GM18519 (cell line): Measurements from ENCODE around the gene C4orf33.
"Not testable (repeated sequence)": the region's sequence is repeated elsewhere in the genome, so short reads cannot be mapped to it uniquely, and the experiment has no call there.

ENCODE experiments used
- ATAC-seq: cut with Tn5 transposase; IDR thresholded peaks from one replicate; pipeline ENCODE4 v1.9.1; 2021; ENCODE audit warnings: mild to moderate bottlenecking, moderate library complexity; ENCODE audit not compliant: unreplicated experiment, low FRiP score

The C4orf33 gene, protein sequence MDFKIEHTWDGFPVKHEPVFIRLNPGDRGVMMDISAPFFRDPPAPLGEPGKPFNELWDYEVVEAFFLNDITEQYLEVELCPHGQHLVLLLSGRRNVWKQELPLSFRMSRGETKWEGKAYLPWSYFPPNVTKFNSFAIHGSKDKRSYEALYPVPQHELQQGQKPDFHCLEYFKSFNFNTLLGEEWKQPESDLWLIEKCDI

GRCh38 chr4:129095811-129096454, at the start of gene C4orf33:
Gene C4orf33, plus strand, starts transcription at chr4:129096152. Its CDS starts 6,459 bp downstream, at chr4:129102611.
- peak; percentile 36 for ATAC-seq

DNA sequence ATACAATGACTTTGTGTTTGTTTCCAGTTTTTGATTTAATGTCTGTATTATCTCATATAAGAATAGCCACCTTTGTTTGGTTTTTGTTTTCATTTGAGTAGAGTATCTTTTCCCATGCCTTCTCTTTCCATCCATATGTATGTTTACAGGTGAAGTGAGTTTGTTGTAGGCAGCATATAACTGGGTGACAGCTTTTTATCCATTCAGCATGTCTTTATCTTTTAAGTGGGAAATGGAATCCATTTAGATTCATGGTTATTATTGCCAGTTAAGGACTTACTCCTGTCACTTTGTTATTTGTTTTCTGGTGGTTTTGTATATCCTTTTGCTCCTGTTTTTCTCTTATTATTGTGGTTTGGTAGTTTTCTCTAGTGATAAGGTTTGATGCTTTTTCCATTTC, 36.9 kb upstream of the C4orf33 start:
- no peak for ATAC-seq

DNA sequence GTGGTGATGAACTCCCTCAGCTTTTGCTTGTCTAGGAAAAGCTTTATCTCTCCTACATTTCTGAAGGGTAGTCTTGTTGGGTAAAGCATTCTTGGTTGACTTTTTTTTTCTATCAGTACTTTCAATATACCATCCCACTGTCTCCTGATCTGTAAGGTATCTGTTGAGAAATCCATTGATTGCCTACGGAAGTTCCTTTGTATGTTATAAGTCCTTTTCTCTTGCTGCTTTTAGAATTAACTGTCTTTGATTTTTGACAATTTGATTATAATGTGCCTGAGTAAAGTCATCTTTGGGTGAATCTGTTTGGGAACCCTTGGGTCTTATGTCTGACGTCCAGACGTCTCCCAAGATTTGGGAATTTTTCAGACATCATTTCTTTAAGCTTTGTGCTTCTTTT, 33.4 kb upstream of the C4orf33 start:
- no peak for ATAC-seq

- no peak for ATAC-seq
These were observed 32.3 kb upstream of the C4orf33 start for GRCh38 chr4:129063640-129064039.

GRCh38 chr4:129064717-129065116, 31.2 kb upstream of the C4orf33 start:
- ATAC-seq = no peak

DNA sequence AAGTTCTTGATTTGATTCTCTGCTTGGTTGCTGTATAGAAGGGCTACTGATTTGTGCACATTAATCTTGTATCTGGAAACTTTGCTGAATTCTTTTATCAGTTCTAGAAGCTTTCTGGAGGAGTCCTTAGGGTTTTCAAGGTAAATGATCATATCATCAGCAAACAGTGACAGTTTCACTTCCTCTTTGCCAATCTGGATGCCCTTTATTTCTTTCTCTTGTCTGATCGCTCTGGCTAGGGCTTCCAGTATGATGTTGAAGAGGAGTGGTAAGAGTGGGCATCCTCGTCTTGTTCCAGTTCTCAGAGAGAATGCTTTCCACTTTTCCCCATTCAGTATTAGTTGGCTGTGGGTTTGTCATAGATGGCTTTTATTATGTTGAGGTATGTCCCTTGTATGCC, 26.4 kb upstream of the C4orf33 start:
- ATAC-seq = not testable (repeated sequence)

- ATAC-seq = no peak
These were observed 18.6 kb upstream of the C4orf33 start for GRCh38 chr4:129077326-129077725.

GRCh38 chr4:129080129-129080528, 15.8 kb upstream of the C4orf33 start:
- ATAC-seq = no peak

- ATAC-seq = no peak
These were observed 13.7 kb upstream of the C4orf33 start for GRCh38 chr4:129082302-129082701.

DNA sequence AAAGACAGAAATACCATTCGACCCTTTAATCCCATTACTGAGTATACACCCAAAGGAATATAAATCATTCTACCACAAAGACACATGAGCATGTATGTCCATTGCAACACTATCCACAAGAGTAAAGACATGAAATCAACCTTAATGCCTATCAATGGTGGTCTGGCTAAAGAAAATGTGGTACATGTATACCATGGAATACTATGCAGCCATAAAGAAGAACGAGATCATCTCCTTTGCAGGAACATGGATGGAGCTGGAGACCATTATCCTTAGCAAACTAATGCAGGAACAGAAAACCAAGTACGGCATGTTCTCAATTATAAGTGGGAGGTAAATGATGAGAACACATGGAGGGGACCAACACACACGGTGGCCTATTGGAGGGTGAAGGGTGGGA, 10.5 kb upstream of the C4orf33 start:
- ATAC-seq = no peak

GRCh38 chr4:129087516-129087915, 8.4 kb upstream of the C4orf33 start:
- no peak for ATAC-seq

- ATAC-seq = no peak
These were observed 3.2 kb upstream of the C4orf33 start for GRCh38 chr4:129092631-129093190.

GRCh38 chr4:129093191-129093920, 2.6 kb upstream of the C4orf33 start, which contains the start of gene SCLT1:
Gene SCLT1, minus strand, starts transcription at chr4:129093539. Its CDS starts 436 bp downstream, at chr4:129093103.
- ATAC-seq = peak; percentile 92

DNA sequence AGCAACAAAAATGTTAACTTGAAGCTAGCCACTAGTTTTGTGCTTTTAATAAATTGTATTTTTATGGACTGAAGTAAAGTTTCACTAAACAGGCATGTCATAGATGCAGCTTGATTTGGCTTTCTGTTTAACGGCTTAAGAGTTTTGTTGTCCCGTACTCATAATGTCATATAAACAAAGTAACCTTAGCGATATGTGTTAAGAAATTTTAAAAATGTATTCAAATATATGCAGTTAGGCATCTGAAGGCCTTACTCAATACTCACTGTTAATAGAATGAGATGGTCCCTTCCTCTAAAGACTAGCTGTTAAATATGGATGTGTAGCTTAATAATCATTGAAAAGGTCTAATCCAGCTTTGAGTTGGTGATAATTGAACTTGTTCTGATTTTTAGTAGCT, 1.6 kb upstream of the C4orf33 start:
- no peak for ATAC-seq

- no peak for ATAC-seq
These were observed 2.6 kb downstream of the C4orf33 start for GRCh38 chr4:129098531-129099001.

DNA sequence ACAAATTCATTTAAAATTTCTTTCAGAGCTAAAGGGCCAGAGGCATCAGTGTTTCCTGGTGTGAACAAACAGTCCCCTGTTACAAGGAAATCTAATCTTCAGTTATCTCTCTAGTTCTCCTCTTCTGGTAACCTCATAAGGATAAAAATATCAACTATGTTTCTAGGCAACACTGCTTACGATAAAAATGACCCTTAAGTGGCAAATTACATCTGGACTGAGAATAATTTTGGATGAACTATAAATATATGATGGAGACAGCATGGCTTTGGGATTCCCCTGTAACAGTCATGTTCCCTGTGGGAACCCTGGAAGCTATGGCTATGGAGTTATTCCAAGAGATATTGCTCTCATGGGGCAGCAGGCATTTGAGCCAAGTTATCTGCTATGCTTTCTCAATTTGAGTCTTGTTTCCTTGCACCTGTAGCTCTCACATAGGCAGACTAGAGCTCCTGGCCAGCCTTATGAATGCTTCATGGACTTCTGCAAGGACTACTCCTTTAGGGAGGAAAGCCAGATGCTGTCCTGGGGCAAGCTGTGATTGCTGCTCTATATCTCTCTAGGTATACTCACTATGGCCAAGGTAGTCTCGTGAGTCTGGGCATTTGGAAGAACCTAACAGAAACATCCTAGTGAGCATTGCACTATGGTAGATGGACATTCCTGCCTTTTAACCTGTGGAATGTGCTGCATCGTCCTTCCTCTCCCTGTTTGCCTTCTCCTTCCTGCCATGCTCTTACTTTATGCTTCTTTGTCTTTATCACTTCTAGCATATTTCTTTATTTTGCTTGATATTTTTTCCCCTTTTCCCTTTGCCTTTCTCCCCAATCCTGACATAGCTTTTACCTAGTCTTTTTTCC, 14.2 kb downstream of the C4orf33 start:
- ATAC-seq = no peak

DNA sequence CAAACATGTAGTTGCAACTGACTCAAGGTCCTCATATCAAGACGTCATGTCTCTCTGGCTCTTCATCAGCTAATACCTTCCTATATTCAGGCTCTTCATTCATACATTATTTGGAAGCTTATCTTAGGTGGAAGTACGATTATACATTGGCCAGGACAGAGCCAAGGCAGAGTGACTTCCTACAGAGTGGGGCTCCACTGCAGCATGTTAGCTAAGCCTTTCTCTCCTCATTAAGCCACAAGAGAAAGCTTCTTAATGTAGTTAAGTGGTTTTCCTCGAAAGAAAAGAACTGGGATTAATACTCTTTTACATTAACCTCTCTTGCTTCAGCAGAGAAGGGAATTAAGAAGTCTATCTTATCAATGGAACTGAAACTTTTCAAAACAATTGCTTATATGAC, 15.0 kb downstream of the C4orf33 start:
- ATAC-seq = no peak

- no peak for ATAC-seq
These were observed 16.0 kb downstream of the C4orf33 start for GRCh38 chr4:129111919-129112318.

- no peak for ATAC-seq
These were observed 17.5 kb downstream of the C4orf33 start for GRCh38 chr4:129113434-129113833.

DNA sequence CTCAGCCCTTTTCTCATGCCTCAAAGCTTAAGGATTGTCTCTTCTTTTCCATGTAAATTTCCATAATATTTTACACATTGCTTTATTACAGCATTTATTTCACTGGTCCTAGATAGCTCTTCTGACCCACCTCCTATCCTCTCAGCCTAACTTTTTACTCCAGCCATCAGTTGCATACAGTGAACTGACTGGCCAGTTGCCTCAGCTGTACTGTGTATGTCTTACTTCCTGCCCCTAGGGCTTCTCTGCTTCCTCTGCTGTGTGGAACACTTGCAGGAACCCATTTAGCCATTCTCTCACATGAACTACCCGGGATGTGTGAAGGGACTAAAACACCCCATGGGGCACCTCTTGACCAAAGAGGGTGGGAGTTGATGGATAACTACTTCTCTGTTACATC, 18.0 kb downstream of the C4orf33 start:
- no peak for ATAC-seq
